ENCODE results near the gene CDC42BPB. TPM values are rescaled to one million over a fixed set of nuclear protein-coding genes. Genes with fewer than 3 reads are reported as not detected.

The CDC42BPB gene
- total RNA-seq (2021; ENCODE audit: unreplicated experiment), result 84.4 TPM
- 80.5 TPM for polyA plus RNA-seq (2012; ENCODE audit: insufficient read length)
- percentile 75 among the genes with signal in this experiment for Bru-seq, nascent RNA
- percentile 73 among the genes with signal in this experiment for BruChase-seq, experiment 1, labeled RNA remaining after a 2-hour chase
- BruChase-seq, experiment 2, labeled RNA remaining after a 6-hour chase, result percentile 81 among the genes with signal in this experiment
- long read RNA-seq, partial matches to known transcripts, result 28 of 34 reads
- long read RNA-seq, other reads (novel, unspliced or antisense), result 6 of 34 reads

DNA sequence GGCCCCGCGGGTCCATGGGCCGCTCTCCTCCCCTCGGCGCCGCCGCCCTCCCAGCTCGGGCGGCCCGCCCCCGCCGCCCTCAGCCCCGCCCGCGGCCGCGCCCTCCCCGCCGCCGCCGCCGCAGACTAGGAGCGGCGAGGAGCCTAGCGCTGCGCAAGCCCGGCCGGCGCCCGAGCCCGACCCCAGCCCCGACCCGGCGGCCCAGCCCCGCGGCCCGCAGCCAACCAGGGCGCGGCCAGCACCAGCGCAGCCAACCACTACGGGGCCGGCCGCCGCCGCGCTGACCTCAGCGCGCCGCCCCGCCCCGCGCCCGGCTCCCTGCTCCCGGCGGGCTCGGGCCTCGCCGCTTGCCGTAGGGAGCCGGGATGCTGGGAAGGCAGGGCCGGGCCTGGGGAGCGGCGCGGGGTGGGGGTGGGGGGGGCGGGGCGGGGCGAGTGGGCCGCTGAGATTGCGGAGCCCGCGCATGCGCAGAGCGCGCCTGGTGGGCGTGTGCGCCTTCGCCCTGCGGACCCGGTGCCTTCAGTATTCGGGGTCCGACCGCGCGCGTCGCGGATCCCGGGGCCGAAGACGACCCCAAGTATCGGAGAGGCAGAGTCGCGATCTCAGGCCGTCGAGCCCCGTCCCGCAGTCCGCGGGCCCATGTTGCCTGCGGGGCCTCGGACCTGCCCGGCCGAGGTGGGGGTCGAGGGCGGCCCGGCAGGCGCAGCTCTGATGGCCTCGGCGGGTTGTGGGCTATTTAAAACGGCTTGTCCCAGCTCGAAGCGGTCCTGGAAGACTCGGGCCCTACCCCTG lies at the start of gene CDC42BPB:
CDC42BPB (minus strand) TSS at position 178 of the 792 bp plus-strand sequence. CDS start 376 bp downstream, outside the sequence.
- no TSS peak for BruUV-seq (replicated peaks)
- ChIA-PET CTCF (no interaction called here), POLR2A (no interaction called here)
- intact Hi-C loops (cut with micrococcal nuclease; ENCODE audit: unreplicated experiment) (no loop called here), in situ Hi-C loops (cut with HindIII; ENCODE audit: low pct_unique_long_range_greater_than_20kb, low sequenced_read_pairs) (no loop called here)
- Histone ChIP-seq H3K36me3 (ENCODE audit: control insufficient read depth, insufficient read depth, low read length) (no peaks in the 10 kb centered on the region), H3K9me3 (ENCODE audit: control insufficient read depth, insufficient read depth, low read depth, low read length) (no peaks in the 10 kb centered on the region), H3K27me3 (ENCODE audit: control insufficient read depth, insufficient read depth, low read length) (no peaks in the 10 kb centered on the region), H3K4me1 (ENCODE audit: control insufficient read depth, insufficient read depth, low read length) (peaks cover 22% of the 10 kb centered on the region), H3K4me3 (ENCODE audit: low read depth in 2 of 2, low read length in 2 of 2) (peak within 1 kb of the TSS; percentile 79 to 81), H3K27ac (ENCODE audit: low read length) (peak within 1 kb of the TSS; percentile 87)
- TF ChIP-seq SIN3A (IDR thresholded peaks at IDR 0.05; ENCODE audit: borderline replicate concordance, insufficient read depth, low read depth, low read length), result 0 out of 2 replicates have a peak, but pooled peaks have one; percentile 56
- TF ChIP-seq TCF7L2 (IDR thresholded peaks at IDR 0.05; ENCODE audit: low read depth, low read length), result no peak
- DNase-seq (ENCODE audit: low read depth, low spot score) (no peak), ATAC-seq (peak; percentile 96)

DNA sequence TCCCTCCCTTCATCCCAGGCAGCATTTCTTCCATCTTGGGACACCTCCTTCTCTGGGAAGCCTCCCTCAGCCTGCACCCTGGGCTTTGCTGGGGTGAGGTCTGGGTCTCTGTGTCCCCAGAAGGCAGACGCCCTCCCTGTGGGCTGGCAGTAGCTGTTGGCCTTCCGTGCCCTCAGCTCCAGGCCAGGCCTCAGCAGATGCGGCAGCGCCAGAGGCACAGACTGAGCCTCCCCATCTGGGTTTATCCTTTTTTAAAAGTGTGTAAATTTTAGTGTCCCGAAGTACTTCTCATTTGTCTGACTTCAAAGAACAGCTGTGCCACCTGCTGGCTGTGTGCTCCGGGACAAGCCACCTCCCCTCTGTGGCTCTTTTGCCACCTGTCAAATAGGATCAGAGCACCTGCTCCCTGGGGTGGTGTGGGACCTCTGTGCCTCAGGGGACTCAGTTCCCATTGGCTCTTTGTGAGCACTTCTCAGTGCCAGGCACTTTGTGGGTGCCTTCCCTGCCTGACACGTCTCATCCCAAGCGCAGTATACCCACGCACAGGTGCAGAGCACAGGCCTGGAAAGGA lies 48.3 kb upstream of the CDC42BPB start:
- in situ Hi-C loops (cut with HindIII; ENCODE audit: low pct_unique_long_range_greater_than_20kb, low sequenced_read_pairs) (no loop called here), intact Hi-C loops (cut with micrococcal nuclease; ENCODE audit: unreplicated experiment) (loop anchor here (10.0 kb wide), 1 partner anchor 189 kb away; no protein-coding TSS in a partner anchor)
- H3K27me3 ChIP-seq (ENCODE audit: control insufficient read depth, insufficient read depth, low read length), result no peaks in the 10 kb centered on the region
- H3K4me3 ChIP-seq (ENCODE audit: low read depth in 2 of 2, low read length in 2 of 2), result no peak overlapping the region
- peak overlapping the region; percentile 63 for H3K27ac ChIP-seq (ENCODE audit: low read length)
- peaks cover 24% of the 10 kb centered on the region for H3K4me1 ChIP-seq (ENCODE audit: control insufficient read depth, insufficient read depth, low read length)
- ChIA-PET CTCF (interaction anchor here (0.6 to 2.2 kb wide), 12 partner anchors 10 to 186 kb away, joined by 3 to 13 read pairs (median 5); no protein-coding TSS in a partner anchor), POLR2A (interaction anchor here (0.6 to 0.7 kb wide), 2 partner anchors 9 to 161 kb away, joined by 3 read pairs; no protein-coding TSS in a partner anchor)
- DNase-seq (ENCODE audit: low read depth, low spot score) (no peak), ATAC-seq (no peak)
- TF ChIP-seq, protein P1, sequence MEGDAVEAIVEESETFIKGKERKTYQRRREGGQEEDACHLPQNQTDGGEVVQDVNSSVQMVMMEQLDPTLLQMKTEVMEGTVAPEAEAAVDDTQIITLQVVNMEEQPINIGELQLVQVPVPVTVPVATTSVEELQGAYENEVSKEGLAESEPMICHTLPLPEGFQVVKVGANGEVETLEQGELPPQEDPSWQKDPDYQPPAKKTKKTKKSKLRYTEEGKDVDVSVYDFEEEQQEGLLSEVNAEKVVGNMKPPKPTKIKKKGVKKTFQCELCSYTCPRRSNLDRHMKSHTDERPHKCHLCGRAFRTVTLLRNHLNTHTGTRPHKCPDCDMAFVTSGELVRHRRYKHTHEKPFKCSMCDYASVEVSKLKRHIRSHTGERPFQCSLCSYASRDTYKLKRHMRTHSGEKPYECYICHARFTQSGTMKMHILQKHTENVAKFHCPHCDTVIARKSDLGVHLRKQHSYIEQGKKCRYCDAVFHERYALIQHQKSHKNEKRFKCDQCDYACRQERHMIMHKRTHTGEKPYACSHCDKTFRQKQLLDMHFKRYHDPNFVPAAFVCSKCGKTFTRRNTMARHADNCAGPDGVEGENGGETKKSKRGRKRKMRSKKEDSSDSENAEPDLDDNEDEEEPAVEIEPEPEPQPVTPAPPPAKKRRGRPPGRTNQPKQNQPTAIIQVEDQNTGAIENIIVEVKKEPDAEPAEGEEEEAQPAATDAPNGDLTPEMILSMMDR (IDR thresholded peaks at IDR 0.05), result no peak
- TF ChIP-seq SIN3A (IDR thresholded peaks at IDR 0.05; ENCODE audit: borderline replicate concordance, insufficient read depth, low read depth, low read length) (no peak), POLR2AphosphoS5 (IDR thresholded peaks at IDR 0.05; ENCODE audit: low read depth, low read length) (no peak), TCF7L2 (IDR thresholded peaks at IDR 0.05; ENCODE audit: low read depth, low read length) (0 out of 2 replicates have a peak, but pooled peaks have one; percentile 19), REST (IDR thresholded peaks at IDR 0.05; ENCODE audit: insufficient read depth in 1 of 2, low read depth in 2 of 2, low read length in 1 of 2) (no peak)
- no peaks in the 10 kb centered on the region for H3K36me3 ChIP-seq (ENCODE audit: control insufficient read depth, insufficient read depth, low read length)
- no TSS peak for BruUV-seq (replicated peaks)
- H3K9me3 ChIP-seq (ENCODE audit: control insufficient read depth, insufficient read depth, low read depth, low read length), result no peaks in the 10 kb centered on the region

Data from Panc1 (cell line).